GM12878 (cell line): ENCODE measurements around the gene UBXN11. TPM values are rescaled to one million over a fixed set of nuclear protein-coding genes. Genes with fewer than 3 reads are reported as not detected.

Experiments
- ATAC-seq: fragments of 200-7000 bp; cut with Tn5 transposase; 3 replicates; pipeline ENCODE4 v1.9.1; 2020; ENCODE audit warnings: mild to moderate bottlenecking, moderate library complexity
- BruUV-seq: library from RNA; stranded (reverse); fragments of 400-500 nt; replicated peaks from 2 replicates; lab custom pipeline; 2021; lab: Mats Ljungman, UMichigan
- CTCF ChIA-PET: fragments of 300-600 bp; sonication (Branson Sonifier 250); formaldehyde crosslinking; extraction: SDS; loops from one replicate; lab custom pipeline; 2021; ENCODE audit warnings: inconsistent platforms; lab: Yijun Ruan, JAX
- POLR2A ChIA-PET: fragments of 350-600 bp; formaldehyde crosslinking; extraction: SDS; loops from one replicate; lab custom pipeline; 2021; ENCODE audit warnings: inconsistent platforms; lab: Charles Lee
- RAD21 ChIA-PET: fragments of 300-600 bp; sonication (Branson Sonifier 250); formaldehyde crosslinking; loops from one replicate; lab custom pipeline; 2023; ENCODE audit warnings: antibody characterized with exemption; ENCODE audit not compliant: unreplicated experiment; lab: Charles Lee
- SMC1A ChIA-PET: fragments of 300-600 bp; sonication (Branson Sonifier 250); formaldehyde crosslinking; loops from one replicate; lab custom pipeline; 2023; ENCODE audit not compliant: unreplicated experiment, uncharacterized antibody; lab: Charles Lee
- DNase-seq: peaks from one replicate; pipeline ENCODE4 v3.0.0-alpha.2; 2011; ENCODE audit warnings: low read depth, low spot score
- FAIRE-seq: peaks from 3 replicates; lab custom pipeline; 2011; peaks lifted over from hg19 to GRCh38; lab: Jason Lieb, UNC
- H2AFZ ChIP-seq: 2 replicates; pipeline ENCODE4 v1.6.0; 2011; ENCODE audit warnings: low read depth, low read length, control low read depth; ENCODE audit not compliant: control insufficient read depth
- H3K27ac ChIP-seq: 2 replicates; pipeline ENCODE4 v1.5.1; 2011; ENCODE audit warnings: control low read depth; ENCODE audit not compliant: control insufficient read depth, insufficient read depth
- H3K27me3 ChIP-seq, 2 experiments: replicated peaks in 1 of 2; 2 replicates each; pipeline versions ENCODE4 v1.6.0 to v1.6.1; 2011; ENCODE audit warnings: low read length in 1 of 2; ENCODE audit not compliant: control insufficient read depth in 2 of 2, insufficient read depth in 2 of 2
- H3K36me3 ChIP-seq, 2 experiments: 2 replicates each; pipeline ENCODE4 v1.5.1; 2011; ENCODE audit warnings: low read length in 1 of 2; ENCODE audit not compliant: control insufficient read depth in 2 of 2, insufficient read depth in 2 of 2
- H3K4me1 ChIP-seq: 2 replicates; pipeline ENCODE4 v1.6.1; 2011; ENCODE audit warnings: mild to moderate bottlenecking, low read length, moderate library complexity, mixed read lengths; ENCODE audit not compliant: control insufficient read depth, insufficient read depth
- H3K4me2 ChIP-seq: 2 replicates; pipeline ENCODE4 v1.6.0; 2011; ENCODE audit warnings: control low read depth; ENCODE audit not compliant: control insufficient read depth, insufficient read depth
- H3K4me3 ChIP-seq: fragments of 200-600 bp; sonication (generic); 2 replicates; pipeline ENCODE4 v1.5.1; 2016
- H3K79me2 ChIP-seq: 2 replicates; pipeline ENCODE4 v1.6.0; 2011; ENCODE audit warnings: low read length; ENCODE audit not compliant: control insufficient read depth, insufficient read depth
- H3K9ac ChIP-seq: 2 replicates; pipeline ENCODE4 v1.8.0; 2011; ENCODE audit warnings: low read length, control low read depth, mixed read lengths; ENCODE audit not compliant: control insufficient read depth, insufficient read depth
- H3K9me3 ChIP-seq: replicated peaks from 3 replicates; pipeline ENCODE4 v1.5.1; 2011; ENCODE audit warnings: mild to moderate bottlenecking, low read length; ENCODE audit not compliant: control insufficient read depth, insufficient read depth
- H4K20me1 ChIP-seq: 2 replicates; pipeline ENCODE4 v1.6.0; 2011; ENCODE audit not compliant: control insufficient read depth, insufficient read depth
- FOXM1 ChIP-seq: IDR thresholded peaks from 2 replicates; pipeline ENCODE4 v1.6.1; 2012; ENCODE audit warnings: low read depth, mild to moderate bottlenecking, inconsistent platforms, low read length, moderate library complexity
- RAD21 ChIP-seq: IDR thresholded peaks from 2 replicates; pipeline ENCODE4 v1.6.1; 2011; ENCODE audit warnings: mild to moderate bottlenecking, low read depth, low read length, moderate library complexity; ENCODE audit not compliant: insufficient read depth
- STAT1 ChIP-seq: fragments of 450-650 bp; conservative IDR thresholded peaks from 2 replicates; pipeline ENCODE4 v1.6.1; 2014; ENCODE audit warnings: antibody characterized with exemption, mild to moderate bottlenecking
- WGBS: methylation state at CpG from one replicate; pipeline ENCODE4 v1.1.6; 2016; ENCODE audit warnings: low lambda C conversion rate; ENCODE audit not compliant: insufficient replicate concordance, insufficient coverage; ENCODE audit errors: missing lambda C conversion rate; 5-methylcytosine and 5-hydroxymethylcytosine counted together
- in situ Hi-C: fragments of 300-500 bp; cut with MboI; formaldehyde crosslinking; loops from 9 replicates; pipeline ENCODE4 v1.14.3; 2018; ENCODE audit warnings: mixed read lengths
- intact Hi-C: fragments of 100-400 bp; cut with micrococcal nuclease; formaldehyde crosslinking; loops from one replicate; pipeline ENCODE4 v1.14.2; 2022; ENCODE audit not compliant: unreplicated experiment
- polyA plus RNA-seq, 11 experiments: library from polyadenylated mRNA; depleted of rRNA in 4 of 11; unstranded in 6 of 11; stranded (reverse) in 5 of 11; fragments of >200 nt; fragmentation: Nextera tagmentation in 4 of 11; fragmentation: Illumina TruSeq in 1 of 11; extraction: Ambion mirVana in 4 of 11; extraction: Trizol in 1 of 11; gene quantifications; 1 replicate in 1 of 11; 2 replicates in 10 of 11; pipeline versions ENCODE4 v1.2.1 to v1.2.3, GENCODE V29; 2011 to 2016; ENCODE audit warnings: inconsistent platforms in 2 of 11, missing spikeins in 2 of 11, low read depth in 1 of 11
- total RNA-seq, 4 experiments: library from RNA; depleted of rRNA in 3 of 4; stranded (reverse); fragments of >200 nt in 3 of 4; fragmentation: Illumina TruSeq in 1 of 4; extraction: Trizol in 1 of 4; gene quantifications; 2 replicates each; pipeline versions ENCODE4 v1.2.1 to v1.2.3, GENCODE V29; 2013 to 2021
- TF ChIP-seq, protein P1 (sequence below): fragments of 450-650 bp; IDR thresholded peaks from 2 replicates; pipeline ENCODE4 v1.6.1; 2016; ENCODE audit warnings: mild to moderate bottlenecking, moderate library complexity, borderline replicate concordance
- TF ChIP-seq, protein P2 (sequence below): fragments of 450-650 bp; IDR thresholded peaks from 2 replicates; pipeline ENCODE4 v1.6.1; 2016; ENCODE audit warnings: mild to moderate bottlenecking

UBXN11 gene
- total and polyA plus RNA-seq, 10 of the 15 experiments (the other 5 are each of a cell fraction or from before 2014, with no cell fraction given) = 0.32 to 34.4 (median 9.6) TPM

DNA sequence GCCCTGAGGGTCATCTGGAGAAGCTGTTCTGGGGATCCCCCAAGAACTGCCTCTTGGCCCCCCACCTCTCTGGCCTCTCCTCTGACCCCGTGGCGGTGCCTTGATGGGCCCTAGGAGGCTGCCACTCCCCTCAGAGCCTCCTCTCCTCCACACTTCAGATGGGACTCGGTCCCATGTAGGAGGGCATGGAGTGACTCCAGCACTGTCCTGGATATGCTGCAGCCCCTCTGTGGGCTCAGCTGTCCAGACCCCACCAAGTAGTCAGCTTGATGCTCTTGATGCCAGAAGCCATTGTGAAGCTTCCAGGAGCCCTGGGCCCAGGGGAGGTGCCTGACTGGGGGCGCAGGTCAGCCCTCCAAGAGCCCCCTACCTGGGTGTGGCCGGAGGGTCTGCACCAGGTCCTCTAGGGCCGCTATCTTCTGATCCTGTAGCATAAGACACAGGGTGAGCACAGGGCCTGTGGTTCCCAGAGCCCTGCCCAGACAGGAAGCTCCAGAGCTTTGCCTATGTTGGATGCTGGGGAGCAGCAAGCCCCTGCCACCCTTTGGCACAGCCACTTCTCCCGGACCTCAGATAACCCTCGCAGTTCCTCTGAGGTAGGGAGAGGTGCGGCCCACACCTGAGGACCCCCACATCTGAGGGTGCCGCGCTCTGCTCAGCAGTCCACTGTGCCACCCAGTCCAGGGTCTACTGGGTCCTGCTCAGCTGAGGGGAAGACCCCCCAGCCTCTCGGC, 9.2 kb downstream of the UBXN11 start:
- 86% methylated on average over 11 of the region's 12 CpGs for WGBS
- no peak for DNase-seq
- RAD21 ChIA-PET = interaction anchor here (0.8 kb wide), 1 partner anchor 18 kb away, joined by 3 read pairs; no protein-coding TSS in a partner anchor
- TF ChIP-seq, protein P1, sequence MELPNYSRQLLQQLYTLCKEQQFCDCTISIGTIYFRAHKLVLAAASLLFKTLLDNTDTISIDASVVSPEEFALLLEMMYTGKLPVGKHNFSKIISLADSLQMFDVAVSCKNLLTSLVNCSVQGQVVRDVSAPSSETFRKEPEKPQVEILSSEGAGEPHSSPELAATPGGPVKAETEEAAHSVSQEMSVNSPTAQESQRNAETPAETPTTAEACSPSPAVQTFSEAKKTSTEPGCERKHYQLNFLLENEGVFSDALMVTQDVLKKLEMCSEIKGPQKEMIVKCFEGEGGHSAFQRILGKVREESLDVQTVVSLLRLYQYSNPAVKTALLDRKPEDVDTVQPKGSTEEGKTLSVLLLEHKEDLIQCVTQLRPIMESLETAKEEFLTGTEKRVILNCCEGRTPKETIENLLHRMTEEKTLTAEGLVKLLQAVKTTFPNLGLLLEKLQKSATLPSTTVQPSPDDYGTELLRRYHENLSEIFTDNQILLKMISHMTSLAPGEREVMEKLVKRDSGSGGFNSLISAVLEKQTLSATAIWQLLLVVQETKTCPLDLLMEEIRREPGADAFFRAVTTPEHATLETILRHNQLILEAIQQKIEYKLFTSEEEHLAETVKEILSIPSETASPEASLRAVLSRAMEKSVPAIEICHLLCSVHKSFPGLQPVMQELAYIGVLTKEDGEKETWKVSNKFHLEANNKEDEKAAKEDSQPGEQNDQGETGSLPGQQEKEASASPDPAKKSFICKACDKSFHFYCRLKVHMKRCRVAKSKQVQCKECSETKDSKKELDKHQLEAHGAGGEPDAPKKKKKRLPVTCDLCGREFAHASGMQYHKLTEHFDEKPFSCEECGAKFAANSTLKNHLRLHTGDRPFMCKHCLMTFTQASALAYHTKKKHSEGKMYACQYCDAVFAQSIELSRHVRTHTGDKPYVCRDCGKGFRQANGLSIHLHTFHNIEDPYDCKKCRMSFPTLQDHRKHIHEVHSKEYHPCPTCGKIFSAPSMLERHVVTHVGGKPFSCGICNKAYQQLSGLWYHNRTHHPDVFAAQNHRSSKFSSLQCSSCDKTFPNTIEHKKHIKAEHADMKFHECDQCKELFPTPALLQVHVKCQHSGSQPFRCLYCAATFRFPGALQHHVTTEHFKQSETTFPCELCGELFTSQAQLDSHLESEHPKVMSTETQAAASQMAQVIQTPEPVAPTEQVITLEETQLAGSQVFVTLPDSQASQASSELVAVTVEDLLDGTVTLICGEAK = no peak
- TF ChIP-seq, protein P2, sequence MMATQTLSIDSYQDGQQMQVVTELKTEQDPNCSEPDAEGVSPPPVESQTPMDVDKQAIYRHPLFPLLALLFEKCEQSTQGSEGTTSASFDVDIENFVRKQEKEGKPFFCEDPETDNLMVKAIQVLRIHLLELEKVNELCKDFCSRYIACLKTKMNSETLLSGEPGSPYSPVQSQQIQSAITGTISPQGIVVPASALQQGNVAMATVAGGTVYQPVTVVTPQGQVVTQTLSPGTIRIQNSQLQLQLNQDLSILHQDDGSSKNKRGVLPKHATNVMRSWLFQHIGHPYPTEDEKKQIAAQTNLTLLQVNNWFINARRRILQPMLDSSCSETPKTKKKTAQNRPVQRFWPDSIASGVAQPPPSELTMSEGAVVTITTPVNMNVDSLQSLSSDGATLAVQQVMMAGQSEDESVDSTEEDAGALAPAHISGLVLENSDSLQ = no peak
- TF ChIP-seq STAT1 (no peak), FOXM1 (no peak), RAD21 (no peak)
- TF ChIP-seq, all 136 proteins: peak for 0
- no peaks in the 10 kb centered on the region for H3K4me1 ChIP-seq
- ATAC-seq = no peak
- H3K4me2 ChIP-seq = no peak overlapping the region
- no peak overlapping the region for H3K27ac ChIP-seq
- H3K4me3 ChIP-seq = no peak overlapping the region
- no peak overlapping the region for H2AFZ ChIP-seq
- intact Hi-C loops = no loop called here
- FAIRE-seq = no peak
- H3K9ac ChIP-seq = no peak overlapping the region
- no peaks in the 10 kb centered on the region for H3K27me3 ChIP-seq
- ChIA-PET SMC1A (interaction anchor here (1.4 kb wide), 1 partner anchor 9 kb away, joined by 5 read pairs; no protein-coding TSS in a partner anchor), POLR2A (interaction anchor here (0.7 to 1.0 kb wide), 2 partner anchors 8 to 19 kb away, joined by 3 read pairs; no protein-coding TSS in a partner anchor), CTCF (interaction anchor here (1.0 to 1.7 kb wide), 2 partner anchors 9 to 11 kb away, joined by 3 to 5 read pairs; no protein-coding TSS in a partner anchor)
- H3K79me2 ChIP-seq = no peaks in the 10 kb centered on the region
- H4K20me1 ChIP-seq = no peaks in the 10 kb centered on the region
- no TSS peak for BruUV-seq
- no peaks in the 10 kb centered on the region for H3K9me3 ChIP-seq
- in situ Hi-C loops = no loop called here
- H3K36me3 ChIP-seq = no peaks in the 10 kb centered on the region; a peak in 1 of 4 replicates
